ENCODE data around the gene HIVEP3.

GRCh38 chr1:41501581-41501980, 417.1 kb downstream of the HIVEP3 start:
- TF ChIP-seq CTCF (IDR thresholded peaks at IDR 0.05; ENCODE audit: insufficient read depth, low read depth, low read length) (no peak), EZH2 (IDR thresholded peaks at IDR 0.05; ENCODE audit: insufficient read depth, low read length) (no peak)

All from astrocyte (in vitro differentiated cells and primary cell).